ENCODE results near the gene COP1.

The COP1 gene

GRCh38 chr1:176198413-176198812 is 8.7 kb downstream of the COP1 start:
- DNase-seq = no peak

DNA sequence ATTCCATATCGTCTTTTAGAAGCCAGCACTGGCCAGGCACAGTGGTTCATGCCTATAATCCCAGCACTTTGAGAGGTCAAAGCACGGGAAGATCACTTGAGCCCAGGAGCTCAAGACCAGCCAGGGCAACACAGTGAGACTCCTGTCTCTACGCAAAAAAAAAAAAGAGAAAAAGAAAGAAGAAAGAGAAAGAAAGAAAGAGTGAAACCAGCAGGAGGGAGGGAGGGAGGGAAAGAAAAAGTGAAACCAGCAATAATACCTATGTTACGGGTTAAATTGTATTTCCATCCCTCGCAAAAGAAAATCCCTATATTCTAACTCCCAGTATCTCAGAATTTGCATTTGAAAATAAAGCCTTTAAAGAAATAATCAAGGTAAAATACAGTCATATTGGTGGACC is 10.4 kb downstream of the COP1 start:
- no peak for DNase-seq

GRCh38 chr1:176195547-176195946 is 11.5 kb downstream of the COP1 start:
- DNase-seq = no peak

- DNase-seq = no peak
Measured at GRCh38 chr1:176193663-176194062, 13.4 kb downstream of the COP1 start.

DNA sequence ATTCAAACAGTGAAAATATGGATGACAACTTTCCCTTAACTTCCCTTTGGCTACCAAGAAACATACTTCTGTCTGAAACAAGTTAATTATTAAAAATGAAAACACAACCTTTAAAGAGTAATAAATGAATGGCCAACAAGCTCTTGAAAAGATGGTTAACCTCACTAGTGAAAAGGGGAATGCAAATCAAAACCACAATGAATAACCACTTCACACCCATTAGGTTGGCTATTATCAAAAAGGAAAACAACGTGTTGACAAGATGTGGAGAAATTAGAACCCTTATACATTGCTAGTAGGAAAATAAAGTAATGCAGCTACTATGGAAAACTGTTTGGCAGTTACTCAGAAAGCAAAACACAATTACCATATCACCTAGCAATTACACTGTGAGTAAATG is 14.1 kb downstream of the COP1 start:
- no peak for DNase-seq

DNA sequence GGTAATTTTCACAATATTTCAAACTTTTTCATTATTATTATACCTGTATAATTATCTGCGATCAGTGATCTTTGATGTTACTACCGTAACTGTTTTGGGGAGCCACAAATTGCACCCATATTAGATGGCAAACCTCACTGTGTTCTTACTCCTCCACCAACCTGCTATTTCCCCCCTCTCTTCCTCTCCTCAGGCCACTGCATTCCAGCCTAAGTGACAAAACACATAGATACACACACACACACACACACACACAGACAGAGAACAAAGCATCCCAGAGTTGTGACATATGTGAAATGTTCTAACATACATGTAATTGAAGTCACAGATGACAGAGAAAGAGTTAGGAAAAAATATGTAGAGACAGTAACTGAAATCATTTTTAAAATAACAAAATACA is 18.5 kb downstream of the COP1 start:
- DNase-seq = no peak

DNA sequence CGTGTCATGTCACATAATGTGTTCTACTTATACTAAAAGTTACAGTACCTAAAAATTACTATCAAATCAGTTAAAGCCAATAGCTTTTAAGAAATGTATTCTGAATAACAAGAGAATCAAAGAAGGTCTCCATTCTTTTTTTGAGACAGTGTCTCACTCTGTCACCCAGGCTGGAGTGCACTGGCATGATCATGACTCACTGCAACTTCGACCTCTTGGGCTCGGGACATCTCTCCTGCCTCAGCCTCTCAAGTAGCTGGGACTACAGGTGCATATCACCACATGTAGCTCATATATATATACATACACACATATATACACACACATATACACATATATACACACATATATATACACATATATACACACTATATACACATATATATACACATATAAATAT is 20.1 kb downstream of the COP1 start:
- no peak for DNase-seq

- no peak for DNase-seq
Measured at GRCh38 chr1:176183618-176184017, 23.5 kb downstream of the COP1 start.

GRCh38 chr1:176178316-176178715 is 28.8 kb downstream of the COP1 start:
- DNase-seq = no peak

GRCh38 chr1:176177764-176178163 is 29.3 kb downstream of the COP1 start:
- no peak for DNase-seq

DNA sequence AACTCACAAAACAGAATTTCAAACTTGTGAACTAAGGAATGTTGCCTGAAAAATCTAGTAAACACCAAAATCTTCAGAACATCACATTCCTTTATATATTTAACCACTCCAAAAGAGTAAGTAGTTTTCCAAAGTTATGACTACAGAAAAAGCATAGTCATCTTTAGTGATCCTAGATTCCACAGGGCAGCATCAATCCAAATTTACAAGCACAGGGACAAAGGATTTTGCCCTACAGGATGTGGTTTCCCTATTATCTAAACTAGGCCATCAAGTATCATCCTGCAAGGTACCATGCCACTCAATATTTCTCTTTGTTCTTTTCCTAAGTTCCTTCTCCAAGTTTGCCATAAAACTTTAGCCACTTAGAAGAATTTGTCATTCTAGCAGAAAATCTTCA is 33.0 kb downstream of the COP1 start:
- no peak for DNase-seq

- no peak for DNase-seq
Measured at GRCh38 chr1:176172215-176172614, 34.9 kb downstream of the COP1 start.

GRCh38 chr1:176167210-176167609 is 39.9 kb downstream of the COP1 start:
- DNase-seq = no peak

- DNase-seq = no peak
Measured at GRCh38 chr1:176165573-176165972, 41.5 kb downstream of the COP1 start.

DNA sequence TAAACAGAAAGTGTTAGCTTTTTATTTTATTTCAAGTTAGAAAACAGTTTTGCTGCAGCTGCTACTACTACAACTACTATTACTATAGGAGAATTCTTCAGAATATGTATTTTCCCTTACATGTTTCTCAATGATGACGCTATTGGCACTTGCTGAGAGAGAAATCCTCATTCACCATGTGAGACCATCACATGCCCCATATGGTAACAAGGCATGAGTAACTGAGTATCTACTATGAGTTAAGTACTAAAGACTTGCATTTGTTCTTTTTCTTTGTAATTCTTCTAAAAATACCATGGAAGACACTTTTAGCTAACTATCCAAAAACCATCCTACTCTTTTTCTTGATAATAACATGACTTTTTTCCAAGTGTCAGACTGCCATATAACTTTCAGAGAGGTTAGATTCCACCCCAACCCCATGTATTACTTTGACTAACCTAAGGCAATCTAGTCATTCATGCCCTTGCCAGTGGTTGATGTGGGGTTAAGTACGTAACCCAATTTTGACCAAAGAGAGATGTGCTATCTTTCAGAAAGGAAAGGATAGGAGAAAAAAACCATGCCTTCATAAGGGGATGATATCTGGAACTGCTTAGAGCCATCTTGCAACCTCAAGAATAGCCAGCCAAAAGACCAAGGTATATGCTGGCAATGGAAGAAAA is 42.9 kb downstream of the COP1 start:
- DNase-seq = no peak

- no peak for DNase-seq
Measured at GRCh38 chr1:176159993-176160392, 47.1 kb downstream of the COP1 start.

DNA sequence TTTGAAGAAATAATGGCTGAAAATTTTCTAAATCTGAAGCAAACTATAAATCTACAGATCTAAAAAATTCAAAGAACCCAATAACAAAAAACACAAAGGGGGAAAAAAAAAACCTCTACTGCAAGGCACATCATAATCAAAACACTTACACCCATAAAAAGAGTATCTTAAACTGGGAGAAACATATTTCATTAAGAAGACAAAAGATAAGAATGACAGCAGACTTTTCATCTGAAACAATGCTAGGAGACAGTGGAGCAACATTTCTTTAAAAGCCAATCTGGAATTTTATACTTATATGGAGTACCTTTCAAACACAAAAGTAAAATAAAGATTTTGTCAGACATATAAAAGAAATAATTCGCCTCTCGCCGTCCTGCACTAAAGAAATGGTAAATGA is 49.1 kb downstream of the COP1 start:
- no peak for DNase-seq

DNA sequence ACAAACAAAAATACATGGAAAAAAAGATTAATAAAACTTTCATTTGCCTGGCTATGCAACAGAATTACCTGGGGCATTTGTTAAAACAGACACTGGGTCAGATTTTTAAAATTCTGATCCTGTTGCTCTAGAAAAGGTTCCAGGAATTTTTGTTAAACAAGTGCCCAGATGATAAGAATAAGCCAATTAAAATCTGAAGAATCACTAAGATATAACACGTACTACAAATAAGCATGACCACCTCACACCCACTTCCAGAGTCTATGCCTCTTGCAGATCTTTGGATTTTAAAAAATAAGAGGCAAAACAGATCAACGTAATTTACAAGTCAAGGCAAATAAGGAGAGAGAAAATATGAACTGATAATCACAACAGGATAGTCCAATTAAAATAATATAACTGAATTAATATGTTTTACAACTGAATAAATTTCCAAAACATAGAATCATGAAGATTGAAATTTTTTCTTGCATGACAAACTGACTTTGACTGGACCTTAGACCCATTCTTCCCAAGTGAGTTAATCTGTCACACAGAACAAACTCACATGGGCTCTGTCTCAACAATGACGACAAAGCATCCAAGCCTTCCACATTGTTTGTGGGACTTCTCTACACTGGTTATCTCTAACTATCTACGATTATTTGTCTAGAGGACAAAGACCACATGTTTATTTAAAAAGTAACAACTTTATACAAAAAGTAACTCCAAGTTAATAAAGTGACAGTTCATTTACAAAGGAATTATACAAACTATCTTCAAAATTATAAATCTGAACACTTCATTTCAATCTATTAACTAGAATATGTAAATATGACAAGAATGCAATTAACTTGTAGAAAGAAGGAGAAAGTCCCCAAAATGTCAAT is 56.9 kb downstream of the COP1 start:
- no peak for DNase-seq

- no peak for DNase-seq
Measured at GRCh38 chr1:176144526-176144925, 62.6 kb downstream of the COP1 start.

- no peak for DNase-seq
Measured at GRCh38 chr1:176142973-176143372, 64.1 kb downstream of the COP1 start.

DNA sequence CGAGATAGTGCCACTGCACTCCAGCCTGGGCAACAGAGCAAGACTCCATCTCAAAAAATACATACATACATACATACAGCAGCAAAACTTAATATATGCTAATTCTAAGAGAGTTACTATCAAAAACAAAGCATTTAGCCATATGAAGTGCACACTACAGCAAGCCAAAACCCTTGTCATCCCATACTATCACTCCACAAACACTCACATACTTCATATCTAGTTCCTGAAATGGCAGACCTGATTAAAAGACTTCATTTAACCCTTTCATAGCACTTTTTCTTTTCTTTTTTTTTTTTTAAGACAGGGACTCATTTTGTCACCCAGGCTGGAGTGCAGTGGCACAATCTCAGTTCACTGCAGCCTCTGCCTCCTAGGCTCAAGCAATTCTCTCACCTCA is 65.6 kb downstream of the COP1 start:
- no peak for DNase-seq

DNA sequence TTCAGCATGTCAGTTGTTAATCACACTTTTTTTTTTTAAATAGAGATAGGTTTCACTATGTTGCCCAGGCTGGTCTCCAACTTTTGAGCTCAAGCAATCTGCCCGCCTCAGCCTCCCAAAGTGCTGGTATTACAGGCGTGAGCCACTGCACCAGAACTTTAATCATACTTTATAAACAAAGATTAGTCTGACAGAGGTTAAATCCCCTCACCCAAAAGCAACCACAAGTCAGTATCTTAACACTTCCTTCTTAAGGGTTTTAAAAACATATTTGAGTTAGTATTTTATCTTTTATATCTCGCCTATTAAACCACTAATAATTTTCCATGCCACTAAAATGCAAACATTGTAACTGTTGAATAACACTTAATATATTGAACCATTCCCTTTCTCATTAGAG is 70.2 kb downstream of the COP1 start:
- no peak for DNase-seq

GRCh38 chr1:176134666-176135065 is 72.4 kb downstream of the COP1 start:
- no peak for DNase-seq

- DNase-seq = no peak
Measured at GRCh38 chr1:176122282-176122681, 84.8 kb downstream of the COP1 start.

GRCh38 chr1:176119549-176119948 is 87.5 kb downstream of the COP1 start:
- no peak for DNase-seq
